IMR-90 (cell line): ENCODE measurements around the gene CARD14. TPM values are rescaled to one million over a fixed set of nuclear protein-coding genes. Genes with fewer than 3 reads are reported as not detected.

Source experiments
- ATAC-seq: fragments of 200-7000 bp; cut with Tn5 transposase; 2 replicates; pipeline ENCODE4 v1.9.1; 2020; ENCODE audit warnings: low read depth, mild to moderate bottlenecking, moderate library complexity
- BruUV-seq: library from RNA; stranded (reverse); fragments of 400-500 nt; replicated peaks from 2 replicates; lab custom pipeline; 2021; lab: Mats Ljungman, UMichigan
- CTCF ChIA-PET: fragments of 300-600 bp; formaldehyde crosslinking; extraction: SDS; loops from one replicate; lab custom pipeline; 2021; ENCODE audit warnings: antibody characterized with exemption; lab: Yijun Ruan, JAX
- POLR2A ChIA-PET: fragments of 300-600 bp; sonication (Branson Sonifier 250); formaldehyde crosslinking; loops from one replicate; lab custom pipeline; 2022; ENCODE audit warnings: antibody characterized with exemption; ENCODE audit not compliant: unreplicated experiment; lab: Charles Lee
- DNase-seq: peaks from one replicate; pipeline ENCODE4 v3.0.0; 2013
- H2AFZ ChIP-seq: replicated peaks from 2 replicates; pipeline ENCODE3; 2013; ENCODE audit warnings: low read length, mild to moderate bottlenecking; ENCODE audit not compliant: poor library complexity
- H2AK5ac ChIP-seq: 2 replicates; pipeline ENCODE4 v1.6.1; 2013; ENCODE audit warnings: low read depth, low read length, inconsistent platforms
- H2AK9ac ChIP-seq: replicated peaks from 2 replicates; pipeline ENCODE3; 2013; ENCODE audit warnings: mild to moderate bottlenecking, low read depth, low read length, moderate library complexity; ENCODE audit not compliant: poor library complexity
- H2BK120ac ChIP-seq: 2 replicates; pipeline ENCODE4 v1.6.1; 2013; ENCODE audit warnings: low read depth, low read length, inconsistent platforms
- H2BK15ac ChIP-seq: 3 replicates; pipeline ENCODE4 v1.6.1; 2013; ENCODE audit warnings: low read depth, low read length, inconsistent platforms
- H2BK20ac ChIP-seq: 2 replicates; pipeline ENCODE4 v1.6.1; 2013; ENCODE audit warnings: low read depth, mild to moderate bottlenecking, inconsistent platforms, low read length, moderate library complexity
- H2BK5ac ChIP-seq: 2 replicates; pipeline ENCODE4 v1.6.1; 2013; ENCODE audit warnings: mild to moderate bottlenecking, low read depth, low read length, inconsistent platforms; ENCODE audit not compliant: poor library complexity, severe bottlenecking
- H3K14ac ChIP-seq: replicated peaks from 2 replicates; pipeline ENCODE4 v1.6.1; 2013; ENCODE audit warnings: low read depth, low read length, inconsistent platforms
- H3K18ac ChIP-seq: 2 replicates; pipeline ENCODE4 v1.6.1; 2013; ENCODE audit warnings: low read depth, low read length, control low read depth
- H3K23ac ChIP-seq: 2 replicates; pipeline ENCODE4 v1.6.1; 2013; ENCODE audit warnings: low read depth, low read length, inconsistent platforms
- H3K27ac ChIP-seq: 2 replicates; pipeline ENCODE4 v1.5.1; 2013; ENCODE audit warnings: mild to moderate bottlenecking, control low read depth, low read length; ENCODE audit not compliant: insufficient read depth
- H3K27me3 ChIP-seq: 2 replicates; pipeline ENCODE4 v1.6.1; 2013; ENCODE audit warnings: low read length; ENCODE audit not compliant: control insufficient read depth, insufficient read depth
- H3K36me3 ChIP-seq: 2 replicates; pipeline ENCODE4 v1.6.1; 2013; ENCODE audit warnings: low read length, mixed read lengths; ENCODE audit not compliant: control insufficient read depth, insufficient read depth
- H3K4ac ChIP-seq: 2 replicates; pipeline ENCODE4 v1.6.1; 2013; ENCODE audit warnings: low read depth, low read length, inconsistent platforms
- H3K4me1 ChIP-seq: 2 replicates; pipeline ENCODE4 v1.6.1; 2013; ENCODE audit warnings: low read length, mixed read lengths; ENCODE audit not compliant: control insufficient read depth, insufficient read depth
- H3K4me2 ChIP-seq: 2 replicates; pipeline ENCODE4 v1.6.1; 2013; ENCODE audit warnings: low read depth, mild to moderate bottlenecking, control low read depth, low read length, moderate library complexity
- H3K4me3 ChIP-seq: 2 replicates; pipeline ENCODE4 v1.5.1; 2013; ENCODE audit warnings: low read depth, mild to moderate bottlenecking, control low read depth, low read length, moderate library complexity; ENCODE audit not compliant: insufficient read depth
- H3K56ac ChIP-seq: 2 replicates; pipeline ENCODE4 v1.6.1; 2013; ENCODE audit warnings: low read length, inconsistent platforms; ENCODE audit not compliant: insufficient read depth; ENCODE audit errors: extremely low read depth
- H3K79me1 ChIP-seq, 2 experiments: 2 replicates each; pipeline ENCODE4 v1.6.1; 2013; ENCODE audit warnings: low read length in 2 of 2, inconsistent platforms in 1 of 2, low read depth in 1 of 2
- H3K9ac ChIP-seq: 2 replicates; pipeline ENCODE4 v1.6.1; 2013; ENCODE audit warnings: low read depth, low read length, control low read depth
- H3K9me1 ChIP-seq: 2 replicates; pipeline ENCODE4 v1.6.1; 2013; ENCODE audit warnings: low read length, inconsistent platforms; ENCODE audit not compliant: insufficient read depth
- H3K9me3 ChIP-seq: 2 replicates; pipeline ENCODE4 v1.6.1; 2013; ENCODE audit warnings: low read length; ENCODE audit not compliant: control insufficient read depth, insufficient read depth
- H4K20me1 ChIP-seq: 2 replicates; pipeline ENCODE4 v1.6.1; 2013; ENCODE audit warnings: low read length, inconsistent platforms; ENCODE audit not compliant: insufficient read depth
- H4K5ac ChIP-seq: 2 replicates; pipeline ENCODE4 v1.6.1; 2013; ENCODE audit warnings: mild to moderate bottlenecking, low read depth, low read length, control low read depth
- H4K8ac ChIP-seq, 2 experiments: 2 replicates each; pipeline ENCODE4 v1.6.1; 2013; ENCODE audit warnings: low read depth in 2 of 2, low read length in 2 of 2, control low read depth in 1 of 2, inconsistent platforms in 1 of 2
- H4K91ac ChIP-seq: 2 replicates; pipeline ENCODE4 v1.6.1; 2013; ENCODE audit warnings: low read depth, low read length, inconsistent platforms; ENCODE audit not compliant: insufficient read depth
- MAFK ChIP-seq: IDR thresholded peaks from 2 replicates; pipeline ENCODE4 v1.6.1; 2012; ENCODE audit warnings: low read depth, low read length, improper control_type of control experiment
- MAZ ChIP-seq: IDR thresholded peaks from 2 replicates; pipeline ENCODE4 v1.6.1; 2012; ENCODE audit warnings: low read depth, mild to moderate bottlenecking, low read length, improper control_type of control experiment, moderate library complexity, borderline replicate concordance
- NFE2L2 ChIP-seq: fragments of 150-350 bp; IDR thresholded peaks from 2 replicates; pipeline ENCODE4 v1.6.1; 2016; ENCODE audit warnings: low read depth, mild to moderate bottlenecking, low read length
- RAD21 ChIP-seq: IDR thresholded peaks from 2 replicates; pipeline ENCODE4 v1.6.1; 2012; ENCODE audit warnings: low read length, improper control_type of control experiment
- USF2 ChIP-seq: fragments of 150-350 bp; IDR thresholded peaks from 2 replicates; pipeline ENCODE4 v1.6.1; 2017; ENCODE audit warnings: mild to moderate bottlenecking, antibody characterized with exemption, low read length, low read depth
- WGBS, 2 experiments: methylation state at CpG; one replicate each; pipeline versions ENCODE4 v1.1.5 to v1.1.7; 2013; ENCODE audit warnings: missing lambda C conversion rate in 2 of 2; ENCODE audit not compliant: insufficient read length in 1 of 2; ENCODE audit errors: extremely low coverage in 2 of 2; 5-methylcytosine and 5-hydroxymethylcytosine counted together
- dilution Hi-C: fragments of 300-500 bp; cut with HindIII; formaldehyde crosslinking; loops from one replicate; pipeline ENCODE4 v1.14.3; 2018; ENCODE audit warnings: low sequenced_read_pairs; ENCODE audit not compliant: unreplicated experiment
- in situ Hi-C: fragments of 300-500 bp; cut with MboI; formaldehyde crosslinking; loops from 3 replicates; pipeline ENCODE4 v1.14.3; 2019; ENCODE audit warnings: low sequenced_read_pairs, inconsistent platforms, mixed read lengths
- intact Hi-C: fragments of 100-400 bp; cut with micrococcal nuclease; formaldehyde crosslinking; loops from 2 replicates; pipeline ENCODE4 v1.10.0; 2022
- polyA plus RNA-seq, 3 experiments: library from polyadenylated mRNA; depleted of rRNA; stranded (reverse); fragments of >200 nt; gene quantifications; 2 replicates each; pipeline ENCODE4 v1.2.3, GENCODE V29; 2012; ENCODE audit warnings: low replicate concordance in 1 of 3
- total RNA-seq: library from RNA; depleted of rRNA; stranded (reverse); fragments of >200 nt; gene quantifications from 2 replicates; pipeline ENCODE4 v1.2.3, GENCODE V29; 2012

CARD14 gene
- total and polyA plus RNA-seq, 2 of the 4 experiments (the other 2 are of a cell fraction) = not detected

- CTCF ChIA-PET = interaction anchor here (1.2 kb wide), 1 partner anchor 9 kb away, joined by 3 read pairs; no protein-coding TSS in a partner anchor
- H3K4me2 ChIP-seq = peak overlapping the region; percentile 53; the same call in 1 of the 2 replicates
These were observed 17.7 kb downstream of the CARD14 start for GRCh38 chr17:80187515-80187941.

More at GRCh38 chr17:80187515-80187941, 17.7 kb downstream of the CARD14 start:
- no peaks in the 10 kb centered on the region for H3K36me3 ChIP-seq
- H2BK120ac ChIP-seq = no peak overlapping the region
- H2BK20ac ChIP-seq = no peak overlapping the region
- no peaks in the 10 kb centered on the region for H4K20me1 ChIP-seq
- H3K27ac ChIP-seq = no peak overlapping the region
- H3K79me1 ChIP-seq = no peaks in the 10 kb centered on the region
- ATAC-seq (peak; percentile 59), DNase-seq (no peak)
- POLR2A ChIA-PET = interaction anchor here (1.1 kb wide), 1 partner anchor 9 kb away, joined by 3 read pairs; no protein-coding TSS in a partner anchor
- intact Hi-C loops = no loop called here
- peaks cover 24% of the 10 kb centered on the region for H3K27me3 ChIP-seq
- no peaks in the 10 kb centered on the region for H3K9me3 ChIP-seq
- 60% methylated on average over 1 of the region's 18 CpGs; no CpG with 5 or more reads in 1 of the 2 experiments for WGBS, 2 experiments
- no peak overlapping the region for H4K5ac ChIP-seq
- H2AK9ac ChIP-seq = no peak overlapping the region
- in situ Hi-C loops = no loop called here
- no peak overlapping the region for H3K9ac ChIP-seq
- H3K14ac ChIP-seq = no peak overlapping the region
- no peak overlapping the region for H3K56ac ChIP-seq
- TF ChIP-seq NFE2L2 = no peak
- no peak for TF ChIP-seq MAZ
- TF ChIP-seq MAFK = no peak
- no peak for TF ChIP-seq RAD21
- TF ChIP-seq USF2 = no peak
- peak overlapping the region; percentile 10; the same call in 1 of the 2 replicates for H3K18ac ChIP-seq
- H3K4me3 ChIP-seq = no peak overlapping the region; the same call in 1 of the 2 replicates
- H2AFZ ChIP-seq = peak overlapping the region; percentile 36
- no peak overlapping the region for H3K23ac ChIP-seq
- H4K8ac ChIP-seq = peak overlapping the region in 1 of 2 experiments; percentile 29; a peak in 1 of 4 replicates
- H2BK5ac ChIP-seq = no peak overlapping the region
- dilution Hi-C loops = no loop called here
- H3K9me1 ChIP-seq = no peaks in the 10 kb centered on the region; the same call in 1 of the 2 replicates
- H2BK15ac ChIP-seq = no peak overlapping the region
- no peak overlapping the region; the same call in 1 of the 2 replicates for H4K91ac ChIP-seq
- H2AK5ac ChIP-seq = no peak overlapping the region
- H3K4me1 ChIP-seq = peaks cover 6% of the 10 kb centered on the region
- no TSS peak for BruUV-seq
- H3K4ac ChIP-seq = 0 out of 2 replicates have a peak overlapping the region, but pooled peaks have one; percentile 40
